C4-2B (cell line): ENCODE measurements around the gene AOAH.

ENCODE experiments used
- CTCF ChIP-seq: fragments of 450-650 bp; conservative IDR thresholded peaks from 2 replicates; pipeline ENCODE4 v1.5.1; 2017; ENCODE audit warnings: mild to moderate bottlenecking
- ZFX ChIP-seq: fragments of 450-650 bp; IDR thresholded peaks from 2 replicates; pipeline ENCODE4 v1.6.1; 2017

GRCh38 chr7:36591636-36592035, 132.7 kb downstream of the AOAH start:
- no peak for TF ChIP-seq CTCF
- no peak for TF ChIP-seq ZFX
